Neural progenitor cell (in vitro differentiated cells): ENCODE results near the gene JOSD1. TPM values are rescaled to one million over a fixed set of nuclear protein-coding genes. Genes with fewer than 3 reads are reported as not detected.

ENCODE experiments used
- DNase-seq: peaks from one replicate; pipeline ENCODE4 v3.0.0-alpha.2; 2016; ENCODE audit warnings: low spot score
- H2AFZ ChIP-seq: fragments of 200-600 bp; sonication (generic); replicated peaks from 2 replicates; pipeline ENCODE4 v1.6.1; 2016; ENCODE audit warnings: antibody characterized with exemption
- H3F3A ChIP-seq: fragments of 200-600 bp; sonication (generic); 2 replicates; pipeline ENCODE4 v1.6.1; 2016; ENCODE audit warnings: antibody characterized with exemption, low read depth
- H3K27ac ChIP-seq: fragments of 200-600 bp; sonication (generic); 2 replicates; pipeline ENCODE4 v1.5.1; 2016; ENCODE audit warnings: mild to moderate bottlenecking
- H3K27me3 ChIP-seq: fragments of 200-600 bp; sonication (generic); 2 replicates; pipeline ENCODE4 v1.6.1; 2016; ENCODE audit warnings: mild to moderate bottlenecking, moderate library complexity
- H3K36me3 ChIP-seq: fragments of 200-600 bp; sonication (generic); 2 replicates; pipeline ENCODE4 v1.5.1; 2016
- H3K4me1 ChIP-seq: fragments of 200-600 bp; sonication (generic); 2 replicates; pipeline ENCODE4 v1.6.1; 2016; ENCODE audit warnings: mixed run types
- H3K4me2 ChIP-seq: fragments of 200-600 bp; sonication (generic); 2 replicates; pipeline ENCODE4 v1.6.1; 2016
- H3K4me3 ChIP-seq: fragments of 200-600 bp; sonication (generic); 2 replicates; pipeline ENCODE4 v1.5.1; 2016
- H3K79me2 ChIP-seq: fragments of 200-600 bp; sonication (generic); 2 replicates; pipeline ENCODE4 v1.6.1; 2016; ENCODE audit warnings: low read depth
- H3K9ac ChIP-seq: fragments of 200-600 bp; sonication (generic); 2 replicates; pipeline ENCODE4 v1.6.1; 2016
- H3K9me3 ChIP-seq: fragments of 200-600 bp; sonication (generic); 2 replicates; pipeline ENCODE4 v1.5.1; 2016; ENCODE audit warnings: low read depth
- H4K20me1 ChIP-seq: fragments of 200-600 bp; sonication (generic); 2 replicates; pipeline ENCODE4 v1.6.1; 2016; ENCODE audit warnings: low read depth
- H3K27ac Mint-ChIP-seq: 3 replicates; pipeline ENCODE4 v1.8.0; 2021; ENCODE audit warnings: mixed read lengths
- H3K27me3 Mint-ChIP-seq: 2 replicates; pipeline ENCODE4 v1.8.0; 2022; ENCODE audit warnings: low read depth, mild to moderate bottlenecking, inconsistent platforms, moderate library complexity, mixed read lengths; ENCODE audit not compliant: insufficient read depth
- H3K36me3 Mint-ChIP-seq: 3 replicates; pipeline ENCODE4 v1.8.0; 2021; ENCODE audit warnings: mixed read lengths
- H3K4me1 Mint-ChIP-seq: 3 replicates; pipeline ENCODE4 v1.8.0; 2021; ENCODE audit warnings: mixed read lengths
- H3K4me3 Mint-ChIP-seq: 3 replicates; pipeline ENCODE4 v1.8.0; 2021; ENCODE audit warnings: mild to moderate bottlenecking, moderate library complexity, mixed read lengths
- H3K9me3 Mint-ChIP-seq: 3 replicates; pipeline ENCODE4 v1.8.0; 2020; ENCODE audit warnings: mixed read lengths
- CTCF ChIP-seq: fragments of 200-600 bp; sonication (generic); IDR thresholded peaks from 2 replicates; pipeline ENCODE4 v1.5.1; 2017; ENCODE audit warnings: antibody characterized with exemption, mild to moderate bottlenecking
- EZH2 ChIP-seq: fragments of 200-600 bp; sonication (generic); IDR thresholded peaks from 2 replicates; pipeline ENCODE4 v1.6.1; 2017; ENCODE audit warnings: antibody characterized with exemption, mild to moderate bottlenecking, moderate library complexity
- EZH2phosphoT487 ChIP-seq: fragments of 200-600 bp; sonication (generic); IDR thresholded peaks from 2 replicates; pipeline ENCODE4 v1.6.1; 2017; ENCODE audit warnings: antibody characterized with exemption
- total RNA-seq: library from RNA; depleted of rRNA; stranded (reverse); fragments of >200 nt; gene quantifications from 2 replicates; pipeline ENCODE4 v1.2.3, GENCODE V29; 2015; ENCODE audit warnings: low replicate concordance

Gene JOSD1
- 32.4 and 39.2 TPM in 2 replicates for total RNA-seq

GRCh38 chr22:38700789-38701628 lies at the start of gene JOSD1:
Gene JOSD1, minus strand, starts transcription at chr22:38700943. Its CDS starts 956 bp downstream, at chr22:38699987.
- Histone ChIP-seq H3F3A (peaks cover 23% of the 10 kb centered on the region), H2AFZ (peak within 1 kb of the TSS; percentile 77), H3K9me3 (no peaks in the 10 kb centered on the region), H3K27ac (peak within 1 kb of the TSS; percentile 3), H3K4me2 (peak within 1 kb of the TSS; percentile 96), H3K79me2 (peaks cover 45% of the 10 kb centered on the region), H3K27me3 (peaks cover 9% of the 10 kb centered on the region), H3K4me1 (peaks cover 31% of the 10 kb centered on the region), H3K36me3 (no peaks in the 10 kb centered on the region), H3K9ac (peak within 1 kb of the TSS; percentile 79), H4K20me1 (peaks cover 33% of the 10 kb centered on the region), H3K4me3 (peak within 1 kb of the TSS; percentile 98)
- H3K27me3 Mint-ChIP-seq, result peaks cover 16% of the 10 kb centered on the region
- peaks cover 61% of the 10 kb centered on the region for H3K4me1 Mint-ChIP-seq
- DNase-seq, result peak; percentile 97
- H3K27ac Mint-ChIP-seq, result peak within 1 kb of the TSS; percentile 91
- no peaks in the 10 kb centered on the region for H3K9me3 Mint-ChIP-seq
- TF ChIP-seq CTCF (peak; percentile 21), EZH2 (no peak), EZH2phosphoT487 (no peak)
- H3K4me3 Mint-ChIP-seq, result peak within 1 kb of the TSS; percentile 98
- H3K36me3 Mint-ChIP-seq, result peaks cover 5% of the 10 kb centered on the region

GRCh38 chr22:38750104-38750503 lies 49.4 kb upstream of the JOSD1 start:
- Histone ChIP-seq H3K9me3 (no peaks in the 10 kb centered on the region), H3K27me3 (no peaks in the 10 kb centered on the region), H3K4me1 (peaks cover 13% of the 10 kb centered on the region), H3K4me3 (no peak overlapping the region), H3K9ac (no peak overlapping the region), H2AFZ (no peak overlapping the region), H3K27ac (no peak overlapping the region), H3F3A (peaks cover 16% of the 10 kb centered on the region), H4K20me1 (peaks cover 12% of the 10 kb centered on the region), H3K36me3 (no peaks in the 10 kb centered on the region), H3K4me2 (no peak overlapping the region), H3K79me2 (no peaks in the 10 kb centered on the region)
- TF ChIP-seq EZH2 (no peak), CTCF (no peak), EZH2phosphoT487 (no peak)
- Mint-ChIP-seq H3K4me1 (peaks cover 12% of the 10 kb centered on the region), H3K9me3 (no peaks in the 10 kb centered on the region), H3K4me3 (no peak overlapping the region), H3K27me3 (peaks cover 5% of the 10 kb centered on the region), H3K27ac (no peak overlapping the region), H3K36me3 (peaks cover 15% of the 10 kb centered on the region)
- DNase-seq, result no peak

DNA sequence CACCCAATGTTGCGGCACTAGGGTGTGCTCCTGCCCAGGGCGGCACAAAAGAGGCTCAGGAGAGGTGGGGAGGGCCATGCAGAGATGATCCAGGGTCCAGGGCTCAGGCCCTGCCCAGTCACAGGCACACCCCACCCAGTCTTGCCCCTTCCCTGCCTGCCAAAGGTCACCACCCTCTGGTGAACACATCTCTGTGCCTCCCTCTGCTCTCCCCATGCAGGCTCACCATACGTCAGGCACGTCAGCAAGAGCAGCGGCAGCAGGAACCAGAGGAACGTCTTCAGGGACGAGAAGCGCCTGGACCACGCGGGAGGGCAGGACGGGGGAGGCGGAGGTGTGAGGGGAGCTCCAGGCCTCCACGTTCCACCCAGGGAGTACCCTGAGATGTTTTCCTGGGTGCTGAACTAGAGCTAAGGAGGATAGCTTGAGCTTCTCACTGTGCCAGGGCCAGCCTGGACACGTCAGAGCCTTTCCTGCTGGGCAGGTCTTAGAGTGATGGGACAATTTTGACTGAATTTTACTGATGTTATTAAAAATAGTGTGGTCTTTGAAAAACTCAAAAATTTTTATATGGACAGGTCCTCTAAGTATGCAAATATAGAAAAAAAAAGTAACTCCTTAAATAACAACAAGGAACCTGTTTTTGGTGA lies 47.9 kb upstream of the JOSD1 start:
- Histone ChIP-seq H3K9ac (no peak overlapping the region), H3K4me3 (no peak overlapping the region), H3F3A (peaks cover 1% of the 10 kb centered on the region), H4K20me1 (peaks cover 4% of the 10 kb centered on the region), H3K27ac (no peak overlapping the region), H2AFZ (no peak overlapping the region), H3K27me3 (no peaks in the 10 kb centered on the region), H3K4me1 (no peaks in the 10 kb centered on the region), H3K9me3 (no peaks in the 10 kb centered on the region), H3K4me2 (no peak overlapping the region), H3K79me2 (no peaks in the 10 kb centered on the region), H3K36me3 (no peaks in the 10 kb centered on the region)
- no peak for DNase-seq
- Mint-ChIP-seq H3K27me3 (peaks cover 5% of the 10 kb centered on the region), H3K9me3 (no peaks in the 10 kb centered on the region), H3K4me3 (no peak overlapping the region), H3K27ac (no peak overlapping the region), H3K36me3 (peaks cover 19% of the 10 kb centered on the region), H3K4me1 (no peaks in the 10 kb centered on the region)
- TF ChIP-seq EZH2phosphoT487 (no peak), CTCF (no peak), EZH2 (no peak)
